Suppressor macrophage (primary cell): ENCODE measurements around the gene LMO2.

Source experiments
- DNase-seq, 4 experiments: peaks; one replicate each; pipeline ENCODE4 v3.0.0-alpha.2; 2020 to 2022

LMO2 gene

GRCh38 chr11:33819278-33820035 lies 72.4 kb downstream of the LMO2 start:
- peak; percentile 37 to 67 (median 49) for DNase-seq
